ENCODE data around the gene AUTS2. TPM values are rescaled to one million over a fixed set of nuclear protein-coding genes. Genes with fewer than 3 reads are reported as not detected.

AUTS2 gene
- total and polyA plus RNA-seq, 2 of the 8 experiments (the other 6 are each of a cell fraction or from before 2014, with no cell fraction given) = 25.9 to 101 TPM

DNA sequence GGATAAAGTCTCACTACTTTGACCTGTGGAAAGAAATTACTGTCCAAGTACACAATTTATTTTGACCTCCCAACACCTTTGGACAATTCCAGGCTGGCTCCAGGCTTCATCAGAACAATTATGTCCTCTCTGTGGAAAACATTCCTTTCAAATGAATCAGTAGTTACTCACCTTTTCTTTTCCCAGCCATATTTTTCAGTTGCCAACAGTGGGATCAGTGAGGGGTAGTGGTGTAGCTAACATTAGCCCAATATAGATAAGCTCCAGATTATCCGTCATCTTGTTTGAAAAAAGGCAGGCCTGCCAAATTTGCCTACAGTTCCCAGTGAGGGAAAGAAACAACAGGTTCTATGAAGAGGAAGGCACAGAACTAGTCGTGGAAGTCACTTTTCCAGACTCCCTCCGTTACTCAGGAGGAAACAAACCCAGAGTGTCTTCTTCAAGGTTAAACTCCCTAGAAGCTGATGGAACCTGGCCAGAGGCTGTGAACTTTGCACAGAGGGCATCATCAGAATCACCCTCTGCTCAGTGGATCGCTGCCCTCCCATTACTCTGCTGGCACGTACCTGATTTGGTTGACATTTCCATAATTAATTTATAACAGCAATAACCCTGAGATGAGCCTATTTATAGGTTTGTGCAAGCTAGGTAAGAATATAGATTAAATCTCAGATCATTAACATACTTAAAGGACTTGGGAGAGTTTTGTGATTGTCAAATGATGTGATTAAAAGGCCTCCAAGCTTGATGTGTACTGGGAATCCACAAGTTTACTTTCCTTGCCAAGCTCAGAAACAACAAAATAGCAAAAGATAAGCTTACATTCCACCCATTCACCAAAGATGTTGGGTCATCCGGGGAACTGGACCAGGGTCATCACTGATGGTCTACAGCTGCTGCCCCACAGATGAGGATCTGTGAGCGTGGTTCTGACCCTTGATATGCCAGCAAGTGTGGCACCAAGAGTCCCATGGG, 879.0 kb downstream of the AUTS2 start (continued):
- TF ChIP-seq, protein P1, sequence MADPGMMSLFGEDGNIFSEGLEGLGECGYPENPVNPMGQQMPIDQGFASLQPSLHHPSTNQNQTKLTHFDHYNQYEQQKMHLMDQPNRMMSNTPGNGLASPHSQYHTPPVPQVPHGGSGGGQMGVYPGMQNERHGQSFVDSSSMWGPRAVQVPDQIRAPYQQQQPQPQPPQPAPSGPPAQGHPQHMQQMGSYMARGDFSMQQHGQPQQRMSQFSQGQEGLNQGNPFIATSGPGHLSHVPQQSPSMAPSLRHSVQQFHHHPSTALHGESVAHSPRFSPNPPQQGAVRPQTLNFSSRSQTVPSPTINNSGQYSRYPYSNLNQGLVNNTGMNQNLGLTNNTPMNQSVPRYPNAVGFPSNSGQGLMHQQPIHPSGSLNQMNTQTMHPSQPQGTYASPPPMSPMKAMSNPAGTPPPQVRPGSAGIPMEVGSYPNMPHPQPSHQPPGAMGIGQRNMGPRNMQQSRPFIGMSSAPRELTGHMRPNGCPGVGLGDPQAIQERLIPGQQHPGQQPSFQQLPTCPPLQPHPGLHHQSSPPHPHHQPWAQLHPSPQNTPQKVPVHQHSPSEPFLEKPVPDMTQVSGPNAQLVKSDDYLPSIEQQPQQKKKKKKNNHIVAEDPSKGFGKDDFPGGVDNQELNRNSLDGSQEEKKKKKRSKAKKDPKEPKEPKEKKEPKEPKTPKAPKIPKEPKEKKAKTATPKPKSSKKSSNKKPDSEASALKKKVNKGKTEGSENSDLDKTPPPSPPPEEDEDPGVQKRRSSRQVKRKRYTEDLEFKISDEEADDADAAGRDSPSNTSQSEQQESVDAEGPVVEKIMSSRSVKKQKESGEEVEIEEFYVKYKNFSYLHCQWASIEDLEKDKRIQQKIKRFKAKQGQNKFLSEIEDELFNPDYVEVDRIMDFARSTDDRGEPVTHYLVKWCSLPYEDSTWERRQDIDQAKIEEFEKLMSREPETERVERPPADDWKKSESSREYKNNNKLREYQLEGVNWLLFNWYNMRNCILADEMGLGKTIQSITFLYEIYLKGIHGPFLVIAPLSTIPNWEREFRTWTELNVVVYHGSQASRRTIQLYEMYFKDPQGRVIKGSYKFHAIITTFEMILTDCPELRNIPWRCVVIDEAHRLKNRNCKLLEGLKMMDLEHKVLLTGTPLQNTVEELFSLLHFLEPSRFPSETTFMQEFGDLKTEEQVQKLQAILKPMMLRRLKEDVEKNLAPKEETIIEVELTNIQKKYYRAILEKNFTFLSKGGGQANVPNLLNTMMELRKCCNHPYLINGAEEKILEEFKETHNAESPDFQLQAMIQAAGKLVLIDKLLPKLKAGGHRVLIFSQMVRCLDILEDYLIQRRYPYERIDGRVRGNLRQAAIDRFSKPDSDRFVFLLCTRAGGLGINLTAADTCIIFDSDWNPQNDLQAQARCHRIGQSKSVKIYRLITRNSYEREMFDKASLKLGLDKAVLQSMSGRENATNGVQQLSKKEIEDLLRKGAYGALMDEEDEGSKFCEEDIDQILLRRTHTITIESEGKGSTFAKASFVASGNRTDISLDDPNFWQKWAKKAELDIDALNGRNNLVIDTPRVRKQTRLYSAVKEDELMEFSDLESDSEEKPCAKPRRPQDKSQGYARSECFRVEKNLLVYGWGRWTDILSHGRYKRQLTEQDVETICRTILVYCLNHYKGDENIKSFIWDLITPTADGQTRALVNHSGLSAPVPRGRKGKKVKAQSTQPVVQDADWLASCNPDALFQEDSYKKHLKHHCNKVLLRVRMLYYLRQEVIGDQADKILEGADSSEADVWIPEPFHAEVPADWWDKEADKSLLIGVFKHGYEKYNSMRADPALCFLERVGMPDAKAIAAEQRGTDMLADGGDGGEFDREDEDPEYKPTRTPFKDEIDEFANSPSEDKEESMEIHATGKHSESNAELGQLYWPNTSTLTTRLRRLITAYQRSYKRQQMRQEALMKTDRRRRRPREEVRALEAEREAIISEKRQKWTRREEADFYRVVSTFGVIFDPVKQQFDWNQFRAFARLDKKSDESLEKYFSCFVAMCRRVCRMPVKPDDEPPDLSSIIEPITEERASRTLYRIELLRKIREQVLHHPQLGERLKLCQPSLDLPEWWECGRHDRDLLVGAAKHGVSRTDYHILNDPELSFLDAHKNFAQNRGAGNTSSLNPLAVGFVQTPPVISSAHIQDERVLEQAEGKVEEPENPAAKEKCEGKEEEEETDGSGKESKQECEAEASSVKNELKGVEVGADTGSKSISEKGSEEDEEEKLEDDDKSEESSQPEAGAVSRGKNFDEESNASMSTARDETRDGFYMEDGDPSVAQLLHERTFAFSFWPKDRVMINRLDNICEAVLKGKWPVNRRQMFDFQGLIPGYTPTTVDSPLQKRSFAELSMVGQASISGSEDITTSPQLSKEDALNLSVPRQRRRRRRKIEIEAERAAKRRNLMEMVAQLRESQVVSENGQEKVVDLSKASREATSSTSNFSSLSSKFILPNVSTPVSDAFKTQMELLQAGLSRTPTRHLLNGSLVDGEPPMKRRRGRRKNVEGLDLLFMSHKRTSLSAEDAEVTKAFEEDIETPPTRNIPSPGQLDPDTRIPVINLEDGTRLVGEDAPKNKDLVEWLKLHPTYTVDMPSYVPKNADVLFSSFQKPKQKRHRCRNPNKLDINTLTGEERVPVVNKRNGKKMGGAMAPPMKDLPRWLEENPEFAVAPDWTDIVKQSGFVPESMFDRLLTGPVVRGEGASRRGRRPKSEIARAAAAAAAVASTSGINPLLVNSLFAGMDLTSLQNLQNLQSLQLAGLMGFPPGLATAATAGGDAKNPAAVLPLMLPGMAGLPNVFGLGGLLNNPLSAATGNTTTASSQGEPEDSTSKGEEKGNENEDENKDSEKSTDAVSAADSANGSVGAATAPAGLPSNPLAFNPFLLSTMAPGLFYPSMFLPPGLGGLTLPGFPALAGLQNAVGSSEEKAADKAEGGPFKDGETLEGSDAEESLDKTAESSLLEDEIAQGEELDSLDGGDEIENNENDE (IDR thresholded peaks at IDR 0.05; ENCODE audit: insufficient replicate concordance, low read length) = no peak
- TF ChIP-seq GABPA (IDR thresholded peaks at IDR 0.05; ENCODE audit: borderline replicate concordance, insufficient read depth, low read length) = no peak
- no peak for TF ChIP-seq GTF2F1 (IDR thresholded peaks at IDR 0.05; ENCODE audit: borderline replicate concordance, low read depth, low read length)
- no peak for TF ChIP-seq PHF8 (conservative IDR thresholded peaks at IDR 0.05; ENCODE audit: low read depth, low read length)
- TF ChIP-seq CTBP2 (IDR thresholded peaks at IDR 0.05; ENCODE audit: borderline replicate concordance, insufficient read depth, insufficient read length, low read length) = no peak
- TF ChIP-seq RXRA (IDR thresholded peaks at IDR 0.05; ENCODE audit: insufficient read depth, low read depth, low read length) = no peak
- no peak for TF ChIP-seq CHD2 (IDR thresholded peaks at IDR 0.05; ENCODE audit: low read length)
- no peak for TF ChIP-seq ZNF274 (IDR thresholded peaks at IDR 0.05; ENCODE audit: borderline replicate concordance, extremely low read depth, low read length)
- TF ChIP-seq SP2 (IDR thresholded peaks at IDR 0.05; ENCODE audit: low read length) = no peak
